ENCODE results near the gene INSYN2A. TPM values are rescaled to one million over a fixed set of nuclear protein-coding genes. Genes with fewer than 3 reads are reported as not detected.

The INSYN2A gene
- total RNA-seq, 2 donors from 2014 or later, result 0.09 TPM; not detected in 1

- no peak overlapping the region for H3K27ac Mint-ChIP-seq
- H3K36me3 Mint-ChIP-seq (ENCODE audit: low read depth), result peaks cover 7% of the 10 kb centered on the region
- Histone ChIP-seq H3K36me3 (ENCODE audit: control insufficient read depth, insufficient read depth, low read length) (peaks cover 4% of the 10 kb centered on the region), H3K4me3 (ENCODE audit: low read length) (no peak overlapping the region), H3K9me3 (ENCODE audit: control insufficient read depth, low read length) (no peaks in the 10 kb centered on the region), H3K4me1 (ENCODE audit: control insufficient read depth, insufficient read depth, low read length) (no peaks in the 10 kb centered on the region), H3K9ac (ENCODE audit: extremely low read depth, low read length, poor library complexity, severe bottlenecking) (no peak overlapping the region), H3K27ac (ENCODE audit: low read depth, low read length) (no peak overlapping the region), H3K27me3 (ENCODE audit: control insufficient read depth, insufficient read depth, low read length, poor library complexity, severe bottlenecking) (no peaks in the 10 kb centered on the region)
- TF ChIP-seq, protein P1, sequence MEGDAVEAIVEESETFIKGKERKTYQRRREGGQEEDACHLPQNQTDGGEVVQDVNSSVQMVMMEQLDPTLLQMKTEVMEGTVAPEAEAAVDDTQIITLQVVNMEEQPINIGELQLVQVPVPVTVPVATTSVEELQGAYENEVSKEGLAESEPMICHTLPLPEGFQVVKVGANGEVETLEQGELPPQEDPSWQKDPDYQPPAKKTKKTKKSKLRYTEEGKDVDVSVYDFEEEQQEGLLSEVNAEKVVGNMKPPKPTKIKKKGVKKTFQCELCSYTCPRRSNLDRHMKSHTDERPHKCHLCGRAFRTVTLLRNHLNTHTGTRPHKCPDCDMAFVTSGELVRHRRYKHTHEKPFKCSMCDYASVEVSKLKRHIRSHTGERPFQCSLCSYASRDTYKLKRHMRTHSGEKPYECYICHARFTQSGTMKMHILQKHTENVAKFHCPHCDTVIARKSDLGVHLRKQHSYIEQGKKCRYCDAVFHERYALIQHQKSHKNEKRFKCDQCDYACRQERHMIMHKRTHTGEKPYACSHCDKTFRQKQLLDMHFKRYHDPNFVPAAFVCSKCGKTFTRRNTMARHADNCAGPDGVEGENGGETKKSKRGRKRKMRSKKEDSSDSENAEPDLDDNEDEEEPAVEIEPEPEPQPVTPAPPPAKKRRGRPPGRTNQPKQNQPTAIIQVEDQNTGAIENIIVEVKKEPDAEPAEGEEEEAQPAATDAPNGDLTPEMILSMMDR (conservative IDR thresholded peaks at IDR 0.05), result no peak
- H3K9me3 Mint-ChIP-seq, result no peaks in the 10 kb centered on the region
- WGBS, 2 experiments (ENCODE audit: insufficient coverage in 1 of 2, insufficient read length in 1 of 2), result 96 to 98% methylated on average over 23 to 40 of the region's 40 CpGs
- no peaks in the 10 kb centered on the region for H3K4me1 Mint-ChIP-seq
- no peak for DNase-seq
- no peaks in the 10 kb centered on the region for H3K27me3 Mint-ChIP-seq (ENCODE audit: insufficient read depth)
- H3K4me3 Mint-ChIP-seq, result no peak overlapping the region
Measured at GRCh38 chr10:127175357-127176110, 20.9 kb downstream of the INSYN2A start.

- 89 to 91% methylated on average over 7 to 8 of the region's 8 CpGs for WGBS, 2 experiments (ENCODE audit: insufficient coverage in 1 of 2, insufficient read length in 1 of 2)
Measured at GRCh38 chr10:127174866-127175265, 21.5 kb downstream of the INSYN2A start.

GRCh38 chr10:127168261-127168660, 28.1 kb downstream of the INSYN2A start:
- TF ChIP-seq, protein P1 (conservative IDR thresholded peaks at IDR 0.05), result no peak
- H3K36me3 ChIP-seq (ENCODE audit: control insufficient read depth, insufficient read depth, low read length), result no peaks in the 10 kb centered on the region
- no peaks in the 10 kb centered on the region for H3K9me3 ChIP-seq (ENCODE audit: control insufficient read depth, low read length)
- H3K9me3 Mint-ChIP-seq, result no peaks in the 10 kb centered on the region
- peaks cover 3% of the 10 kb centered on the region for H3K36me3 Mint-ChIP-seq (ENCODE audit: low read depth)
- no peak overlapping the region for H3K27ac Mint-ChIP-seq
- no peak overlapping the region for H3K4me3 ChIP-seq (ENCODE audit: low read length)
- H3K27ac ChIP-seq (ENCODE audit: low read depth, low read length), result no peak overlapping the region
- H3K27me3 ChIP-seq (ENCODE audit: control insufficient read depth, insufficient read depth, low read length, poor library complexity, severe bottlenecking), result no peaks in the 10 kb centered on the region
- no peak for DNase-seq
- 87 to 93% methylated on average over 2 to 3 of the region's 3 CpGs for WGBS, 2 experiments (ENCODE audit: insufficient coverage in 1 of 2, insufficient read length in 1 of 2)
- H3K4me1 Mint-ChIP-seq, result no peaks in the 10 kb centered on the region
- H3K9ac ChIP-seq (ENCODE audit: extremely low read depth, low read length, poor library complexity, severe bottlenecking), result no peak overlapping the region
- no peak overlapping the region for H3K4me3 Mint-ChIP-seq
- H3K4me1 ChIP-seq (ENCODE audit: control insufficient read depth, insufficient read depth, low read length), result no peaks in the 10 kb centered on the region
- no peaks in the 10 kb centered on the region for H3K27me3 Mint-ChIP-seq (ENCODE audit: insufficient read depth)

More at GRCh38 chr10:127174866-127175265, 21.5 kb downstream of the INSYN2A start:
- Histone ChIP-seq H3K4me1 (ENCODE audit: control insufficient read depth, insufficient read depth, low read length) (no peaks in the 10 kb centered on the region), H3K36me3 (ENCODE audit: control insufficient read depth, insufficient read depth, low read length) (peaks cover 3% of the 10 kb centered on the region), H3K4me3 (ENCODE audit: low read length) (no peak overlapping the region), H3K9me3 (ENCODE audit: control insufficient read depth, low read length) (no peaks in the 10 kb centered on the region), H3K9ac (ENCODE audit: extremely low read depth, low read length, poor library complexity, severe bottlenecking) (no peak overlapping the region), H3K27ac (ENCODE audit: low read depth, low read length) (no peak overlapping the region), H3K27me3 (ENCODE audit: control insufficient read depth, insufficient read depth, low read length, poor library complexity, severe bottlenecking) (no peaks in the 10 kb centered on the region)
- DNase-seq, result no peak
- H3K36me3 Mint-ChIP-seq (ENCODE audit: low read depth), result peaks cover 7% of the 10 kb centered on the region
- H3K4me3 Mint-ChIP-seq, result no peak overlapping the region
- H3K4me1 Mint-ChIP-seq, result no peaks in the 10 kb centered on the region
- H3K27me3 Mint-ChIP-seq (ENCODE audit: insufficient read depth), result no peaks in the 10 kb centered on the region
- no peaks in the 10 kb centered on the region for H3K9me3 Mint-ChIP-seq
- TF ChIP-seq, protein P1 (conservative IDR thresholded peaks at IDR 0.05), result no peak
- no peak overlapping the region for H3K27ac Mint-ChIP-seq
